IMR-90 (cell line): ENCODE measurements around the gene FAR2.

Experiments used
- CEBPB ChIP-seq: IDR thresholded peaks from 2 replicates; pipeline ENCODE4 v1.6.1; 2012; ENCODE audit warnings: low read depth, low read length, improper control_type of control experiment
- CHD1 ChIP-seq: IDR thresholded peaks from 2 replicates; pipeline ENCODE4 v1.6.1; 2012; ENCODE audit warnings: low read depth, low read length, improper control_type of control experiment
- CTCF ChIP-seq: conservative IDR thresholded peaks from 2 replicates; pipeline ENCODE4 v1.5.1; 2012; ENCODE audit warnings: mild to moderate bottlenecking, low read depth, low read length, improper control_type of control experiment
- FOS ChIP-seq: fragments of 150-350 bp; IDR thresholded peaks from 2 replicates; pipeline ENCODE4 v1.6.1; 2016; ENCODE audit warnings: low read depth, low read length
- MAFK ChIP-seq: IDR thresholded peaks from 2 replicates; pipeline ENCODE4 v1.6.1; 2012; ENCODE audit warnings: low read depth, low read length, improper control_type of control experiment
- MXI1 ChIP-seq: IDR thresholded peaks from 2 replicates; pipeline ENCODE4 v1.6.1; 2012; ENCODE audit warnings: low read depth, mild to moderate bottlenecking, low read length, moderate library complexity, borderline replicate concordance
- NFE2L2 ChIP-seq: fragments of 150-350 bp; IDR thresholded peaks from 2 replicates; pipeline ENCODE4 v1.6.1; 2016; ENCODE audit warnings: low read depth, mild to moderate bottlenecking, low read length
- POLR2A ChIP-seq: IDR thresholded peaks from 2 replicates; pipeline ENCODE4 v1.6.1; 2012; ENCODE audit warnings: mild to moderate bottlenecking, low read depth, low read length
- RFX5 ChIP-seq: IDR thresholded peaks from 2 replicates; pipeline ENCODE4 v1.8.0; 2012; ENCODE audit warnings: low read depth, mild to moderate bottlenecking, low read length, moderate library complexity
- SMC3 ChIP-seq: fragments of 150-350 bp; IDR thresholded peaks from 2 replicates; pipeline ENCODE4 v1.6.1; 2016; ENCODE audit warnings: low read depth, mild to moderate bottlenecking, antibody characterized with exemption, low read length, moderate library complexity
- TF ChIP-seq, protein P1 (sequence below): fragments of 150-350 bp; IDR thresholded peaks from 2 replicates; pipeline ENCODE4 v1.6.1; 2017; ENCODE audit warnings: mild to moderate bottlenecking, antibody characterized with exemption, low read length, low read depth

DNA sequence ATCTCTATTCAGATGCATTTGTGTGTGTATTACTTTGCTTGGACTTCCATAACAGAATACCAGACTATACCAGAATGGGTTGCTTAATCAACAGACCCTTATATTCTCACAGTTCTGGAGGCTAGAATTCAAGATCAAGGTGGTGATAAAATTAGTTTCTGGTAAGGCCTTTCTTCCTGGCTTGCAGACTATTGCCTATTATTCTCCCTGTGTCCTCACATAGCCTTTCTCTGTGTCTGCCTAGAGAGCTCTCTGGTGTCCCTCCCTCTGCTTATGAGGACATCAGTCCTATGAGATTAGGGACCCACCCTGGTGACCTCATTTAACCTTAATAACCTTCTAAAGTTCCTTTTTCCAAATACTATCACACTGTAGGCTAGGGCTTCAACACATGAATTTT, 106.0 kb downstream of the FAR2 start:
- TF ChIP-seq CTCF (no peak), POLR2A (no peak), CEBPB (no peak), FOS (no peak), MAFK (no peak), NFE2L2 (no peak), SMC3 (no peak), MXI1 (no peak), CHD1 (no peak), RFX5 (no peak)
- TF ChIP-seq, protein P1, sequence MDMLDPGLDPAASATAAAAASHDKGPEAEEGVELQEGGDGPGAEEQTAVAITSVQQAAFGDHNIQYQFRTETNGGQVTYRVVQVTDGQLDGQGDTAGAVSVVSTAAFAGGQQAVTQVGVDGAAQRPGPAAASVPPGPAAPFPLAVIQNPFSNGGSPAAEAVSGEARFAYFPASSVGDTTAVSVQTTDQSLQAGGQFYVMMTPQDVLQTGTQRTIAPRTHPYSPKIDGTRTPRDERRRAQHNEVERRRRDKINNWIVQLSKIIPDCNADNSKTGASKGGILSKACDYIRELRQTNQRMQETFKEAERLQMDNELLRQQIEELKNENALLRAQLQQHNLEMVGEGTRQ: no peak
